Mononuclear cell (primary cell): ENCODE measurements around the gene ZNRF3. TPM values are rescaled to one million over a fixed set of nuclear protein-coding genes. Genes with fewer than 3 reads are reported as not detected.
"Not testable (repeated sequence)": the region's sequence is repeated elsewhere in the genome, so short reads cannot be mapped to it uniquely, and the experiment has no call there.

ENCODE experiments used
- H3K27me3 ChIP-seq: 2 replicates; pipeline ENCODE4 v1.6.0; 2011; ENCODE audit warnings: low read length, control low read depth; ENCODE audit not compliant: insufficient read depth
- H3K4me1 ChIP-seq: 2 replicates; pipeline ENCODE4 v1.5.1; 2011; ENCODE audit warnings: mild to moderate bottlenecking, low read length, control low read depth; ENCODE audit not compliant: insufficient read depth
- H3K4me3 ChIP-seq: 2 replicates; pipeline ENCODE4 v1.5.1; 2011; ENCODE audit warnings: mild to moderate bottlenecking, low read length, moderate library complexity
- H3K9me3 ChIP-seq: 2 replicates; pipeline ENCODE4 v1.5.1; 2011; ENCODE audit warnings: low read depth, mild to moderate bottlenecking, control low read depth, low read length
- total RNA-seq: library from RNA; depleted of rRNA; stranded (reverse); fragments of >200 nt; gene quantifications from one replicate; pipeline ENCODE4 v1.2.3, GENCODE V29; 2012

ZNRF3 gene
- total RNA-seq, result 0.52 TPM

DNA sequence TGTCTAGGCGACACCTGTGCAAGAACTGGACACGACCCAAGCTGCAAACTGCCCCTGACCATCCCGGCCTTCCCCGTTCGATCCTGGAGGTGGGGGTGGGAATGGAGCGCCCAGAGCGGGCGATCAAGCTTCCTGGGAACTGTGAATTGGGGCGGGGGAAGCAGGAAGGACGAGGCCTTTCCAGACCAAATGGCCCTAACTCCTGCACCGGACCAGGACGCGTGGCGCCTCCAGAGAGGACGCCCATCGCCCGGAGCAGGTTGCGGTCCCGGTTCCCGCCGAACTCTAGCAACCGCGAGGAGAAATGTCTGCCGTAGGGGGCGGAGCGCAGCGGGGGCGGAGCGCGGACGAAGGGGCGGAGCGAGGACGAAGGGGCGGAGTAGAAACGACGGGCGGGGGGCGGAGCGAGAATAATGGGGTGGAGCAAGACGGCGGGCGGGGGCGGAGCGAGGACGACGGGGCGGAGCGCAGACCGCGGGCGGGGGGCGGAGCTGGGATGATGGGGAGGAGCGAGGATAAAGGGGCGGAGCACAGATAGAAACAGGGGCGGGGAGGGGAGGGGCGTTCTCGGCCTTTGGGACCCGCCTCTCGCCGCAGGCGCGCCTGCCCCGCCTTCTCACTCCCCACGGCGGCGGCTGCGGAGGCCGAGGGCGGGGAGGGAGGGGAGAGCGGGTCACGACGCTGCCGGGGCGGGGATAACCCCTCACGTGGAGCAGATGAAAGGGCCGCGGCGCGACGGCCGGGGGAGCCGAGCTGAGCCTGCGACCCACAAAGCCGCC is at the start of gene ZNRF3:
TSS of gene ZNRF3 (plus strand) at position 695 of the 779 bp plus-strand sequence. CDS start 195 bp downstream, outside the sequence.
- Histone ChIP-seq H3K9me3 (no peaks in the 10 kb centered on the region), H3K4me3 (peak within 1 kb of the TSS; percentile 37), H3K27me3 (peaks cover 29% of the 10 kb centered on the region), H3K4me1 (peaks cover 13% of the 10 kb centered on the region)

GRCh38 chr22:28835630-28836189 is 47.7 kb upstream of the ZNRF3 start:
- Histone ChIP-seq H3K9me3 (no peaks in the 10 kb centered on the region), H3K27me3 (no peaks in the 10 kb centered on the region), H3K4me3 (no peak overlapping the region), H3K4me1 (no peaks in the 10 kb centered on the region)

- H3K4me1 ChIP-seq, result no peaks in the 10 kb centered on the region
- no peak overlapping the region for H3K4me3 ChIP-seq
- H3K9me3 ChIP-seq, result no peaks in the 10 kb centered on the region
- H3K27me3 ChIP-seq, result no peaks in the 10 kb centered on the region
These were observed 45.7 kb upstream of the ZNRF3 start for GRCh38 chr22:28837640-28838039.

GRCh38 chr22:28838971-28839370 is 44.4 kb upstream of the ZNRF3 start:
- Histone ChIP-seq H3K4me3 (no peak overlapping the region), H3K27me3 (no peaks in the 10 kb centered on the region), H3K9me3 (no peaks in the 10 kb centered on the region), H3K4me1 (no peaks in the 10 kb centered on the region)

DNA sequence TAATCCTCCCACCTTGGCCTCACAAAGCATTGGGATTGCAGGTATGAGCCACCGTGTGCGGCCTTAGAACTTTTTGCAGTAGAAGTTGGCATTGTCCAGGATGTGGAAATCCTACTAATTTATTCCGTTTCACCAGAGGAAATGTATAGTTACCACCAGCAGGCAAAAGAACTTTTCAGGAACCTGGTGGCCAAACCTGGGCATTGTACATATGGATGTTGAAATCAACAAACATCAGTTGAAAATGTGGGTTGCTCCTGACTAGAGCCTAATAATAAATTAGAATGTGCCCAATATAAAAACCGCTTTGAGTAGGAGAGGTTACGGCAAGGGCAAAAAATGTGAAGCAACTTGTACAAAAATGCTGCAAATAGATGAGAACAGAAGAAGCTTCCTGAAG is 42.3 kb upstream of the ZNRF3 start:
- Histone ChIP-seq H3K4me3 (no peak overlapping the region), H3K9me3 (no peaks in the 10 kb centered on the region), H3K27me3 (no peaks in the 10 kb centered on the region), H3K4me1 (no peaks in the 10 kb centered on the region)

- H3K4me1 ChIP-seq, result no peaks in the 10 kb centered on the region
- H3K9me3 ChIP-seq, result peaks cover 6% of the 10 kb centered on the region
- H3K27me3 ChIP-seq, result no peaks in the 10 kb centered on the region
- H3K4me3 ChIP-seq, result no peak overlapping the region
These were observed 39.7 kb upstream of the ZNRF3 start for GRCh38 chr22:28843633-28844032.

GRCh38 chr22:28844277-28844676 is 39.1 kb upstream of the ZNRF3 start:
- H3K4me3 ChIP-seq, H3K4me1 ChIP-seq, H3K27me3 ChIP-seq, H3K9me3 ChIP-seq: not testable (repeated sequence)

DNA sequence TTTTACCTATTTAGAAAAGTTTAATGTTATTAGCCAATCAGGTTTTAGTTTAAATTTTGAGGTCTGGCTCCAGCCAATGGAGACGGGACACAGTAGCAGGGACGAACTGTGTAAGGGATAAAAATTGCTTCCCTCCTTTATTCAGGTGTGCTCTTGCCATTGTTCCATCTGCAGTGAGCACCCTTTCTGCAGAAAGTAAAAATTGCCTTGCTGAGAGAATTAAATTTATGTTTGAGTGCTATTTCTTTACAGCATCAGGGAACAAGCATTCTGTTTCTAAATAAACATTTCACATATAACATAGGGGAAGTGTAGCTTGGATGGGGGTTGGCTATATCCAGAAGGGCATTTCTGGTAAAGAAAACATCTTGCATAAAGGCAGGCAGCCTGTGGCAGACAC is 36.4 kb upstream of the ZNRF3 start:
- Histone ChIP-seq H3K4me1 (no peaks in the 10 kb centered on the region), H3K4me3 (no peak overlapping the region), H3K9me3 (peaks cover 6% of the 10 kb centered on the region), H3K27me3 (no peaks in the 10 kb centered on the region)

GRCh38 chr22:28855355-28856094 is 27.8 kb upstream of the ZNRF3 start:
- Histone ChIP-seq H3K4me1 (no peaks in the 10 kb centered on the region), H3K4me3 (no peak overlapping the region), H3K27me3 (no peaks in the 10 kb centered on the region), H3K9me3 (no peaks in the 10 kb centered on the region)

DNA sequence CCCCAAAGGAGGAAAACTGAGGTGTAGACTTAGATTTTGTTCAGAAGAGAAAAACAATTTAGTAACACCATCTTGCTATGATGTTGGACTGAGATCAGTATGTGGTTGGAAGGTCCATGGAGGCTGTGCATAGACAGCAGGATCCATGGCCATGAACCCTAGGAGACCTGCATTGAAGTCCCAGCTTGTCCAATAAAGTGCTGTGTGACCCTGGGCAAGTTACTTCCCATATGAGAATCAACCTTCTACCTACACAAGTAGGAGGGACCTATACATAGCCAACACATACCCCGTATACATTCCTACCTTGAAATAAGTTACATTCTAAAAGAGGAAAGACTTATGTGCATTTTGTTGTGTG is 27.3 kb upstream of the ZNRF3 start:
- Histone ChIP-seq H3K4me1 (no peaks in the 10 kb centered on the region), H3K4me3 (no peak overlapping the region), H3K27me3 (no peaks in the 10 kb centered on the region), H3K9me3 (no peaks in the 10 kb centered on the region)

DNA sequence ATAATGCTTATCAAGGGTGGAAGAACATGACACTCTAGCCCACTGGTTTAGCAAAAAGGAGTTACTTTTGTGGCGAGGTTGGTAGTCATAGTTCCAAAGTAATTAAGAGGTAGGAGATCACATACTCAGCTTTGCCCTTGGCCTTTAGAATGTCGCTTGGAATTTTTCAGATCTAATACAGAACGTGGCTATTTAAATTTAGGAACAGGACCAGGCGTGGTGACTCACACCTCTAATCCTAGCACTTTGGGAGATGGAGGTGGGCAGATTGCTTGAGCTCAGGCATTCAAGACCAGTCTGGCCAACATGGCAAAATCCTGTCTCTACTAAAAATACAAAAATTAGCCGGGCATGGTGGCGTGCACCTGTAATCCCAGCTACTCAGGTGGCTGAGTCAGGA is 26.1 kb upstream of the ZNRF3 start:
- no peaks in the 10 kb centered on the region for H3K9me3 ChIP-seq
- no peaks in the 10 kb centered on the region for H3K27me3 ChIP-seq
- H3K4me3 ChIP-seq, result no peak overlapping the region
- no peaks in the 10 kb centered on the region for H3K4me1 ChIP-seq

DNA sequence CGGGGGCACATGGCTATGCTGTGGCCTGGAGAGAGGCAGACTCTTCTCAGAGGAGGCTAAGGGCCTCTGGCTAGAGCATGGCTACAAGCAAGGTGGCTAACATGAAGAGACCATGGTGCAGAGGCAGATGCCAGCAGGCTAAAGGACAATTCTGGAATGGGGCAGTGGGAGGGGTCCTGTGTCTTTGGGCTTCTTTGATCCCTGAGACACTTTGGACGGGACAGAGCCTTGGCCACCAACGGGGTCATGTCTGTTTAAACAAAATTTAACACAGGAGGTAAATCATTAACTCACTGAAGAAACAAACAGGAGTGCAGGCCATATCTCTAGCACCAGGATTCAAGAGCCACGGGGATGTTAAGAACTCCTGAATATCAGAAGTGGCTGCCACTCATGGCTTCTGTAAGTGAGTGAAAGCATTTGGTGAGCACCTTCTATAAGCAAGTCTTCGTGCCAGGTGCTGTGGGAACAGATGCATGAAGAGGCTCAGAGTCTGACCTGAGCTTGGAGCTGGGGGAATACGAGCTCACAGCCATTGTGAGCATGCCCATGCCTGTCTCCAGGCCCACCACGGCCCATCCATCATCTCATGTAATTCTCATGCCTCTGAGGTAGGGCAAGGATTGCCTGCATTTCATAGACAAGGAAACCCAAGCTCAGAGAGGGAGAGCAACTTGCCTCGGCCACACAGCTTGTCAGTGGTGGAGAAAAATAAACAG is 18.3 kb upstream of the ZNRF3 start:
- no peaks in the 10 kb centered on the region for H3K9me3 ChIP-seq
- H3K4me3 ChIP-seq, result no peak overlapping the region

DNA sequence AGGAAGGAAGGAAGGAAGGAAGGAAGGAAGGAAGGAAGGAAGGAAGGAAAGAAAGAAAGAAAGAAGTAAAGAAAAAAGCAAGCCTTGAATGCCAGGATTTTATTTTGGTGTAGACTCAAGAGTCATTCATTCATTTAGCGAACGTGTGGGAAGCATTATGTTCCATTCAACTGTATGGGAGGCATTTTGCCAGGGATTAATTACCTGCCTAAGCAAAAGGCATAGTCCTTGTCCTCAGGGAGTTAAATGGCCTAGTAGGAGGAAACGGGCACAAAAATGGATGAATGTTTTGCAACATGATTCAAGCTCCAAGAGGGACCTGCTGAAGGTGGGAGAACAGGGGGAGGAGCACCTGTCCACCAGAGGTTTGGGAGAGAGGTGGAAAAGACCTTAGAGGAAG is 16.2 kb upstream of the ZNRF3 start:
- no peak overlapping the region for H3K4me3 ChIP-seq
- no peaks in the 10 kb centered on the region for H3K27me3 ChIP-seq
- no peaks in the 10 kb centered on the region for H3K9me3 ChIP-seq
- H3K4me1 ChIP-seq, result no peaks in the 10 kb centered on the region

More for the DNA sequence above, 18.3 kb upstream of the ZNRF3 start:
- Histone ChIP-seq H3K4me1 (no peaks in the 10 kb centered on the region), H3K27me3 (no peaks in the 10 kb centered on the region)

GRCh38 chr22:28868389-28868788 is 15.0 kb upstream of the ZNRF3 start:
- H3K4me1 ChIP-seq, H3K4me3 ChIP-seq, H3K9me3 ChIP-seq, H3K27me3 ChIP-seq: not testable (repeated sequence)

DNA sequence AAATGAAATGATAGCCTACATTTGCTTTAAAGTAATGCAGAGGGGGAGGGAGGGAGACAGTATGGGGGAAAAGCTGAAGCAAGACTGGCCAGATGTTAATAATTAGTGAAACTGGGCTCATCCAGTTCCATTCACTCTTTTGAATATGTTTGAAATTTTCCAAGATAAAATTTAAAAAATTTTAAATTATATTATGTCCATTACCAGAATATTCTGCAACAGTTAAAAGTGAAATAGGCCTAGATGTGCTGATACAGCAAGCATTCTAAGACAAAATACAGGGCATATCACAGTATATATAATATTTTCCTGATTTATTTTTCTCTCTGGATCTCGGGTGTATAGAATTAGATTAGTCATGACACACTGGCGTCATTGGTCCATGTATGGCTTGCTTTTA is 13.6 kb upstream of the ZNRF3 start:
- H3K4me3 ChIP-seq, result no peak overlapping the region
- no peaks in the 10 kb centered on the region for H3K9me3 ChIP-seq
- H3K4me1 ChIP-seq, result no peaks in the 10 kb centered on the region
- H3K27me3 ChIP-seq, result no peaks in the 10 kb centered on the region
